Kidney capillary endothelial cell (primary cell): ENCODE data around the gene RPL39.
"Not testable (repeated sequence)": the region's sequence is repeated elsewhere in the genome, so short reads cannot be mapped to it uniquely, and the experiment has no call there.

ENCODE experiments used
- DNase-seq: peaks from one replicate; pipeline ENCODE4 v3.0.0-alpha.2; 2018; ENCODE audit warnings: low spot score

The RPL39 gene

GRCh38 chrX:119791437-119792231 lies at the start of gene RPL39:
RPL39 (minus strand) TSS chrX:119791630; CDS start chrX:119791576, 54 bp downstream.
- DNase-seq: peak; percentile 61

GRCh38 chrX:119833905-119834304 lies 42.5 kb upstream of the RPL39 start:
- no peak for DNase-seq

- DNase-seq: no peak
Observed at GRCh38 chrX:119828446-119828845, 37.0 kb upstream of the RPL39 start.

GRCh38 chrX:119826399-119826959 lies 35.0 kb upstream of the RPL39 start:
- peak; percentile 48 for DNase-seq

- not testable (repeated sequence) for DNase-seq
Observed at GRCh38 chrX:119824221-119824620, 32.8 kb upstream of the RPL39 start.

GRCh38 chrX:119821703-119822102 lies 30.3 kb upstream of the RPL39 start:
- DNase-seq: not testable (repeated sequence)

- no peak for DNase-seq
Observed at GRCh38 chrX:119817130-119817690, 25.8 kb upstream of the RPL39 start.

GRCh38 chrX:119816300-119816699 lies 24.9 kb upstream of the RPL39 start:
- DNase-seq: no peak

GRCh38 chrX:119809185-119809666 lies 17.8 kb upstream of the RPL39 start:
- DNase-seq: no peak

GRCh38 chrX:119808461-119808860 lies 17.0 kb upstream of the RPL39 start:
- DNase-seq: not testable (repeated sequence)

GRCh38 chrX:119802546-119802945 lies 11.1 kb upstream of the RPL39 start:
- no peak for DNase-seq

- DNase-seq: no peak
Observed at GRCh38 chrX:119801253-119802221, 10.1 kb upstream of the RPL39 start.

GRCh38 chrX:119790977-119791436 lies 423 bp downstream of the RPL39 start:
- DNase-seq: peak; percentile 13

GRCh38 chrX:119784747-119785446 lies 6.5 kb downstream of the RPL39 start:
- no peak for DNase-seq

GRCh38 chrX:119783026-119783425 lies 8.4 kb downstream of the RPL39 start:
- DNase-seq: no peak

- DNase-seq: no peak
Observed at GRCh38 chrX:119778829-119779228, 12.6 kb downstream of the RPL39 start.

GRCh38 chrX:119775517-119776238 lies 15.8 kb downstream of the RPL39 start:
- no peak for DNase-seq

- not testable (repeated sequence) for DNase-seq
Observed at GRCh38 chrX:119769388-119769787, 22.0 kb downstream of the RPL39 start.

GRCh38 chrX:119768436-119768835 lies 23.0 kb downstream of the RPL39 start:
- not testable (repeated sequence) for DNase-seq

- no peak for DNase-seq
Observed at GRCh38 chrX:119763836-119764387, 27.5 kb downstream of the RPL39 start.
